ENCODE measurements around the gene PCP2. TPM values are rescaled to one million over a fixed set of nuclear protein-coding genes. Genes with fewer than 3 reads are reported as not detected.

Gene PCP2
- total RNA-seq (under 1 TPM in 2 of 7 donors, not detected in 5; 0.38 to 0.50 TPM), polyA plus RNA-seq (under 1 TPM in 1 of 2 donors, not detected in 1; 0.40 TPM)
- long read RNA-seq, donor 1 = 0 reads
- long read RNA-seq, donor 2 = 0 reads
- long read RNA-seq, donor 3, partial matches to known transcripts = 0 of 1 reads
- long read RNA-seq, donor 3, other reads (novel, unspliced or antisense) = 1 of 1 reads

DNA sequence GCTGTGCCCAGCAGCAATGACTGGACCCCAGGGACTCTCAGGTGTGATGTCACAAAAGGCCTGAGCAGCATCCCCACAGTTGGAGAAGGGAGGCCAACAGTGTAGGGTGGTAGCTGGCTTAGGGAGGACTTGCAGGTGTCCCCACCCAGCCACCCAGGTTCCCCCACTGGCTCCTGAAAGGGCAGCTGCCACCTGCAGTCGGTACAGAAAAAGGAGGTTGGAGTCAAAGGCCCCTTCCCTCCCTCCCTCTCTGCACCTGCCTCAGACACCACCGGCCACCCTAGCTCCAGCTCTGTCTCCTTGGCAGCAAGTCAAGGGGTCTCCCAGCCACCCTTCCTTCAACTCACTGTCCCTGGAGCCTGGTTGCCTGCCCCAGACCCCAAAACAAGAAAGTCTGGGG, at the start of gene PCP2:
TSS of gene PCP2 (minus strand) at position 22 of the 400 bp plus-strand sequence. CDS start 262 bp downstream, outside the sequence.
- Histone ChIP-seq H3K27ac (no peak within 1 kb of the TSS), H3K36me3 (no peaks in the 10 kb centered on the region), H3K4me3 (no peak within 1 kb of the TSS), H3K9me3 (no peaks in the 10 kb centered on the region), H3K4me1 (ENCODE audit: insufficient read depth) (peaks cover 6% of the 10 kb centered on the region), H3K27me3 (no peaks in the 10 kb centered on the region)
- TF ChIP-seq EP300 (IDR thresholded peaks at IDR 0.05) = no peak
- no peak for TF ChIP-seq POLR2A (IDR thresholded peaks at IDR 0.05)
- TF ChIP-seq, protein P1, sequence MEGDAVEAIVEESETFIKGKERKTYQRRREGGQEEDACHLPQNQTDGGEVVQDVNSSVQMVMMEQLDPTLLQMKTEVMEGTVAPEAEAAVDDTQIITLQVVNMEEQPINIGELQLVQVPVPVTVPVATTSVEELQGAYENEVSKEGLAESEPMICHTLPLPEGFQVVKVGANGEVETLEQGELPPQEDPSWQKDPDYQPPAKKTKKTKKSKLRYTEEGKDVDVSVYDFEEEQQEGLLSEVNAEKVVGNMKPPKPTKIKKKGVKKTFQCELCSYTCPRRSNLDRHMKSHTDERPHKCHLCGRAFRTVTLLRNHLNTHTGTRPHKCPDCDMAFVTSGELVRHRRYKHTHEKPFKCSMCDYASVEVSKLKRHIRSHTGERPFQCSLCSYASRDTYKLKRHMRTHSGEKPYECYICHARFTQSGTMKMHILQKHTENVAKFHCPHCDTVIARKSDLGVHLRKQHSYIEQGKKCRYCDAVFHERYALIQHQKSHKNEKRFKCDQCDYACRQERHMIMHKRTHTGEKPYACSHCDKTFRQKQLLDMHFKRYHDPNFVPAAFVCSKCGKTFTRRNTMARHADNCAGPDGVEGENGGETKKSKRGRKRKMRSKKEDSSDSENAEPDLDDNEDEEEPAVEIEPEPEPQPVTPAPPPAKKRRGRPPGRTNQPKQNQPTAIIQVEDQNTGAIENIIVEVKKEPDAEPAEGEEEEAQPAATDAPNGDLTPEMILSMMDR (IDR thresholded peaks at IDR 0.05) = no peak
- 23 to 36% (median 25%) methylated on average over 2 of the region's 2 CpGs for WGBS, 3 donors
- intact Hi-C loops (cut with DNase I) = no loop called here
- DNase-seq = no peak

DNA sequence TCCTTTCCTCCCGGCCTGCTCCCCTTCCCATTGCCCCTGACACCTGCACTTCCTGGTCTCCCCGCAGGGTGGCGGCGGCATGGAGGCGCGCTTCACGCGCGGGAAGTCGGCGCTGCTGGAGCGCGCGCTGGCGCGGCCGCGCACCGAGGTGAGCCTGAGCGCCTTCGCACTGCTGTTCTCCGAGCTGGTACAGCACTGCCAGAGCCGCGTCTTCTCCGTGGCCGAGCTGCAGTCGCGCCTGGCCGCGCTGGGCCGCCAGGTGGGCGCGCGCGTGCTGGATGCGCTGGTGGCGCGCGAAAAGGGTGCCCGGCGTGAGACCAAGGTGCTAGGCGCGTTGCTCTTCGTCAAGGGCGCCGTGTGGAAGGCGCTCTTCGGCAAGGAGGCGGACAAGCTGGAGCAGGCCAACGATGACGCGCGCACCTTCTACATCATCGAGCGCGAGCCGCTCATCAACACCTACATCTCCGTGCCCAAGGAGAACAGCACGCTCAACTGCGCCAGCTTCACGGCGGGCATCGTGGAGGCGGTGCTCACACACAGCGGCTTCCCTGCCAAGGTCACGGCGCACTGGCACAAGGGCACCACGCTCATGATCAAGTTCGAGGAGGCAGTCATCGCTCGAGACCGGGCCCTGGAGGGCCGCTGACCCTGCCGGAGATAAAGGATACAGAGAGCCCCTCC, 48.8 kb upstream of the PCP2 start:
- peak in 3 of 5 donors; percentile 25 to 46 (median 38) for DNase-seq
- H3K4me3 ChIP-seq = peak overlapping the region; percentile 100
- H3K36me3 ChIP-seq = no peaks in the 10 kb centered on the region
- H3K9me3 ChIP-seq = no peaks in the 10 kb centered on the region
- H3K4me1 ChIP-seq (ENCODE audit: insufficient read depth) = peaks cover 10% of the 10 kb centered on the region
- H3K27me3 ChIP-seq = no peaks in the 10 kb centered on the region
- no peak overlapping the region for H3K27ac ChIP-seq
- WGBS, 3 donors = 66 to 75% (median 70%) methylated on average over 73 to 74 of the region's 74 CpGs
- TF ChIP-seq, protein P1 (IDR thresholded peaks at IDR 0.05) = no peak
- no peak for TF ChIP-seq EP300 (IDR thresholded peaks at IDR 0.05)
- no peak for TF ChIP-seq POLR2A (IDR thresholded peaks at IDR 0.05)
- intact Hi-C loops (cut with DNase I) = no loop called here

DNA sequence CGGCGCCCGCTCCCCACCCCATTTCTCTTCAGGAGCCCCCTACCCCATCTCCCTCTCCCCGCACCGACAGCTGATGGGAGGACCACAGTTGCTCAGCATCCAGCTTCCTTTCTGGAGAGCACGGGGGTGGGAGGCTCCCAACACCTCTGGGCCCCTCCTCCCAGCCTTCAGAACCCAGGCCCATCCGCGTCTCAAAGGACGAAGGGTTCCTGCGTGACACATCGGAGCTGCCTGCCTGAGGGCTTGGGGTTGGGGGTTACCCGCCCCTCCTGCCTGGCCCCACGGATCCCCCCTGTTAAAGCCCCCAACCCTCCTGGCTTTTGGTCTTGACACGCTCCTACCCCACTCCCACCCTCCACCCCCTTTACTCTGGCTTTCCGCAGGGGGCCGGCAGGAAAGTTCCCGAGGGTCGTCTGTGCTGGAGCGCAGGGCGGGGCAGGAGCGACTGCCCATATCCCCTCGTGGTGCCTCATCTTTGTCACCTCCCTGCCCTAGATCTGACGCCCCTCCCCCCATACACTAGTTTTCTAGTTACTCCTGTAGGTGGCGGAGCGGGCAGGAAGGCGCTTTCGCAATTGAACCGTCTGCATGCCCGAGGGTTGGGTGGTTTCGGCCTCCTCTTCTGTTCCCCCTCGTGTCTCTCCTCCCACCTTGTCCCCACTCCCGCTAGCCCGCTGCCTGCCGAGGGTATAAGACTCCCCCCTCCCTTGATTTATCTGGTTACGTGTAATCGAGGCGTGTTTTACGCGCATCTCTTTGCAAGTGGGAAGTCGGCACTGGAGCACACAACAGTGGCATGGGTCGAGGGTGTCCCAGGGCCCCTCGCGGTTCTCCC, 48.0 kb upstream of the PCP2 start:
- DNase-seq = peak; percentile 50 to 74 (median 67)
- intact Hi-C loops (cut with DNase I) = no loop called here
- no peaks in the 10 kb centered on the region for H3K27me3 ChIP-seq
- WGBS, 3 donors = 2 to 3% (median 2%) methylated on average over 43 of the region's 43 CpGs
- peak overlapping the region in 1 of 2 donors; percentile 71 for H3K27ac ChIP-seq
- peaks cover 10% of the 10 kb centered on the region for H3K4me1 ChIP-seq (ENCODE audit: insufficient read depth)
- H3K36me3 ChIP-seq = no peaks in the 10 kb centered on the region
- H3K9me3 ChIP-seq = no peaks in the 10 kb centered on the region
- TF ChIP-seq, protein P1 (IDR thresholded peaks at IDR 0.05) = peak in 1 of 3 donors; percentile 35
- TF ChIP-seq EP300 (IDR thresholded peaks at IDR 0.05) = no peak
- peak; percentile 9 for TF ChIP-seq POLR2A (IDR thresholded peaks at IDR 0.05)
- peak overlapping the region; percentile 100 for H3K4me3 ChIP-seq

DNA sequence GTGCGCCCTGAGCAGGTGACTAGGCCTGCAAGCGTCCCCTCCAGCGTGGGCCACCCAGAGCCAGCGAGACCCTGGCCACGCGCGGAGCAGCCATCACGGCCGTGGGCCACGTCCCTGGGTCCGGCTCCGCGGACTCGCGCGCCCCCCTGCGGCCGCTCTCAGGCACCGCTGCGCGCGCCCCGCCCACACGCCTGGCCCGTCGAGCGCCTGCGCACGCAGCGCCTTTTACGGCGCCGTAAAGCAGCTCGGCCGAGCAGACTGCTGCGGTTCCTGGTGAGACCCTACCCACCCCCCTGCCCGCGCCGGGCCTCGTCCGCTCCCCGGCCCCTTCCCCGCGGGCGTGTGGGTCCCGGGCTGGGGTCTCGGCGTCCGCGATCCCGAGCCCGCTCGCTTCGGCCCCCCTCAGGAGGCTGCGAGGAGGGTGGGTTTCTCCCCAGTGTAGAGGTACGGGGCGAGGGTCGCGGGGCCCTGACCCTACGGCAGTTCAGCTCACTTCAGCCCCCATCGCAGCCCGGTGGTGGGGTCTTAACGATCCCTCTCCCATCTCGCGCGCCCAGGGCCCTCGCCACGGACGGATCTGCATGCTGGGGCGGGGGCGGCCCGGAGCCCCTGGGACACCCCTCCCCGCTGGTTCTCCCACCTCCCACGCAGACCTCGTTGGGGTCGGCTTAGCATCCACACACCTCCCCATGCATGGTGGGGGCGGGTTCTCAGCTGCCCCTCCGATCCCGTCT, 47.3 kb upstream of the PCP2 start, which contains the start of gene TRAPPC5:
TSS of gene TRAPPC5 (plus strand) at position 228 of the 734 bp plus-strand sequence. CDS start 1,421 bp downstream, outside the sequence.
- no peaks in the 10 kb centered on the region for H3K27me3 ChIP-seq
- H3K4me1 ChIP-seq (ENCODE audit: insufficient read depth) = peaks cover 10% of the 10 kb centered on the region
- peak within 1 kb of the TSS; percentile 100 for H3K4me3 ChIP-seq
- WGBS, 3 donors = 0 to 1% (median 0%) methylated on average over 70 to 79 of the region's 79 CpGs
- no peaks in the 10 kb centered on the region for H3K9me3 ChIP-seq
- intact Hi-C loops (cut with DNase I) = no loop called here
- peak within 1 kb of the TSS in 1 of 2 donors; percentile 71 for H3K27ac ChIP-seq
- no peak for TF ChIP-seq EP300 (IDR thresholded peaks at IDR 0.05)
- peak; percentile 33 for TF ChIP-seq POLR2A (IDR thresholded peaks at IDR 0.05)
- TF ChIP-seq, protein P1 (IDR thresholded peaks at IDR 0.05) = peak; percentile 90 to 99 (median 95)
- peak; percentile 81 to 94 (median 89) for DNase-seq
- H3K36me3 ChIP-seq = no peaks in the 10 kb centered on the region
